HepG2 (cell line): Measurements from ENCODE around the gene CHDH. TPM values are rescaled to one million over a fixed set of nuclear protein-coding genes. Genes with fewer than 3 reads are reported as not detected.

ENCODE experiments used
- ATAC-seq: fragments of 200-7000 bp; cut with Tn5 transposase; 3 replicates; pipeline ENCODE4 v1.9.1; 2020; ENCODE audit warnings: mild to moderate bottlenecking, moderate library complexity
- BruUV-seq: library from RNA; stranded (reverse); fragments of 400-500 nt; replicated peaks from 2 replicates; lab custom pipeline; 2021; lab: Mats Ljungman, UMichigan
- CTCF ChIA-PET: fragments of 300-600 bp; formaldehyde crosslinking; extraction: SDS; loops from one replicate; lab custom pipeline; 2021; ENCODE audit warnings: low total read pairs, inconsistent platforms, low intra/inter-chr PET ratio; lab: Yijun Ruan, JAX
- POLR2A ChIA-PET: fragments of 350-600 bp; sonication (Branson Sonifier 250); formaldehyde crosslinking; loops from one replicate; lab custom pipeline; 2020; ENCODE audit warnings: antibody characterized with exemption, inconsistent platforms; lab: Yijun Ruan, JAX
- DNase-seq: peaks from one replicate; pipeline ENCODE4 v3.0.0-alpha.2; 2015; ENCODE audit warnings: low spot score
- FAIRE-seq: peaks from 3 replicates; lab custom pipeline; 2011; peaks lifted over from hg19 to GRCh38; lab: Jason Lieb, UNC
- H2AFZ ChIP-seq: one replicate; pipeline ENCODE4 v1.6.1; 2011; ENCODE audit warnings: low read length, inconsistent platforms
- H3K27ac ChIP-seq: fragments of 300-600 bp; 3 replicates; pipeline ENCODE4 v1.8.0; 2011; ENCODE audit warnings: mixed run types, mild to moderate bottlenecking, mixed read lengths, low read length, inconsistent platforms; ENCODE audit not compliant: insufficient read depth; ENCODE audit errors: extremely low read length
- H3K27me3 ChIP-seq, 2 experiments: fragments of 200-600 bp in 1 of 2; 2 replicates in 1 of 2; 3 replicates in 1 of 2; pipeline versions ENCODE4 v1.6.0 to v1.8.0; 2011; ENCODE audit warnings: low read length in 2 of 2, mild to moderate bottlenecking in 2 of 2, moderate library complexity in 2 of 2, inconsistent platforms in 1 of 2; ENCODE audit not compliant: insufficient read depth in 2 of 2, control insufficient read depth in 1 of 2
- H3K36me3 ChIP-seq, 2 experiments: fragments of 200-600 bp in 1 of 2; replicated peaks in 1 of 2; 2 replicates in 1 of 2; 3 replicates in 1 of 2; pipeline versions ENCODE4 v1.5.1 to v1.8.0; 2011; ENCODE audit warnings: low read length in 2 of 2, inconsistent platforms in 1 of 2; ENCODE audit not compliant: insufficient read depth in 2 of 2, control insufficient read depth in 1 of 2
- H3K4me1 ChIP-seq: 2 replicates; pipeline ENCODE4 v1.5.1; 2012; ENCODE audit warnings: low read length, inconsistent platforms; ENCODE audit not compliant: insufficient read depth
- H3K4me2 ChIP-seq: 2 replicates; pipeline ENCODE4 v1.6.0; 2011; ENCODE audit warnings: low read depth, low read length, inconsistent platforms
- H3K4me3 ChIP-seq, 3 experiments: fragments of 200-600 bp in 1 of 3; sonication (generic), shearing (Covaris generic) in 1 of 3; replicated peaks in 1 of 3; 2 replicates each; pipeline ENCODE4 v1.5.1; 2011 to 2016; ENCODE audit warnings: low read length in 3 of 3, inconsistent platforms in 2 of 3, low read depth in 2 of 3, mild to moderate bottlenecking in 2 of 3, control low read depth in 1 of 3, mixed read lengths in 1 of 3; ENCODE audit not compliant: insufficient read depth in 1 of 3
- H3K79me2 ChIP-seq: one replicate; pipeline ENCODE4 v1.6.1; 2011; ENCODE audit warnings: low read length, inconsistent platforms; ENCODE audit not compliant: insufficient read depth
- H3K9ac ChIP-seq: 2 replicates; pipeline ENCODE4 v1.6.0; 2011; ENCODE audit warnings: mild to moderate bottlenecking, low read depth, low read length, inconsistent platforms; ENCODE audit not compliant: insufficient read depth
- H3K9me3 ChIP-seq: 2 replicates; pipeline ENCODE4 v1.5.1; 2012; ENCODE audit warnings: mild to moderate bottlenecking, low read length
- H4K20me1 ChIP-seq: 2 replicates; pipeline ENCODE4 v1.6.0; 2011; ENCODE audit warnings: inconsistent platforms, mild to moderate bottlenecking, low read length, moderate library complexity; ENCODE audit not compliant: insufficient read depth
- ATF7 ChIP-seq, 2 experiments: fragments of 450-650 bp in 1 of 2; sonication (generic) in 1 of 2; formaldehyde crosslinking in 1 of 2; IDR thresholded peaks; 2 replicates each; pipeline versions ENCODE4 v1.4.0 to v1.6.1; 2016 to 2020; ENCODE audit warnings: antibody characterized with exemption in 1 of 2, mild to moderate bottlenecking in 1 of 2, missing genetic modification reagents in 1 of 2
- CCAR2 ChIP-seq: fragments of 200-400 bp; formaldehyde crosslinking; optimal IDR thresholded peaks from 2 replicates; pipeline ENCODE3; 2018; ENCODE audit warnings: low read depth, mild to moderate bottlenecking, low read length, moderate library complexity
- PRPF4 ChIP-seq: fragments of 200-400 bp; formaldehyde crosslinking; IDR thresholded peaks from 2 replicates; pipeline ENCODE4 v1.6.1; 2016; ENCODE audit warnings: low read length, low read depth; ENCODE audit not compliant: poor library complexity, severe bottlenecking
- ZNF75D ChIP-seq: sonication (generic); formaldehyde crosslinking; IDR thresholded peaks from 2 replicates; pipeline ENCODE4 v1.8.1; 2023; ENCODE audit warnings: missing genetic modification reagents, mild to moderate bottlenecking, borderline replicate concordance
- ZNF773 ChIP-seq: sonication (generic); formaldehyde crosslinking; IDR thresholded peaks from 2 replicates; pipeline ENCODE4 v1.4.0; 2020; ENCODE audit warnings: missing genetic modification reagents, borderline replicate concordance
- WGBS: methylation state at CpG from one replicate; pipeline ENCODE4 v1.1.6; 2017; ENCODE audit warnings: low lambda C conversion rate; 5-methylcytosine and 5-hydroxymethylcytosine counted together
- in situ Hi-C: cut with HindIII; loops from 2 replicates; pipeline ENCODE4 v1.10.0; 2017; ENCODE audit warnings: low pct_unique_long_range_greater_than_20kb; ENCODE audit not compliant: extremely low pct_ligation_motif_present
- intact Hi-C: fragments of 100-400 bp; cut with micrococcal nuclease; formaldehyde crosslinking; loops from one replicate; pipeline ENCODE4 v1.10.0; 2022; ENCODE audit not compliant: unreplicated experiment
- polyA plus RNA-seq, 8 experiments: library from polyadenylated mRNA; depleted of rRNA in 3 of 8; stranded (reverse) in 7 of 8; unstranded in 1 of 8; fragments of >200 nt; fragmentation: Illumina TruSeq in 4 of 8; extraction: Trizol in 4 of 8; gene quantifications; 2 replicates each; pipeline versions ENCODE4 v1.2.1 to v1.2.3, GENCODE V29; 2011 to 2016; ENCODE audit warnings: low read depth in 4 of 8, missing spikeins in 1 of 8, mixed read lengths in 1 of 8; ENCODE audit not compliant: insufficient read depth in 1 of 8
- total RNA-seq, 5 experiments: library from RNA; depleted of rRNA; stranded (reverse); fragments of >200 nt; fragmentation: Illumina TruSeq; extraction: Trizol; gene quantifications; 2 replicates each; pipeline ENCODE4 v1.2.3, GENCODE V29; 2016; ENCODE audit warnings: low read depth in 1 of 5

The CHDH gene
- total and polyA plus RNA-seq, 2 of the 13 experiments (the other 11 are each of a cell fraction or from before 2014, with no cell fraction given): 28.1 to 48.9 TPM

GRCh38 chr3:53795176-53795575 lies 51.0 kb downstream of the CHDH start:
- Histone ChIP-seq H3K4me3 (no peak overlapping the region), H3K79me2 (no peaks in the 10 kb centered on the region), H3K27me3 (no peaks in the 10 kb centered on the region), H3K4me2 (no peak overlapping the region), H3K9me3 (no peaks in the 10 kb centered on the region), H3K4me1 (no peaks in the 10 kb centered on the region), H2AFZ (no peak overlapping the region), H3K9ac (no peak overlapping the region), H3K36me3 (no peaks in the 10 kb centered on the region), H3K27ac (no peak overlapping the region), H4K20me1 (no peaks in the 10 kb centered on the region)
- POLR2A ChIA-PET: no interaction called here
- FAIRE-seq (no peak), ATAC-seq (no peak), DNase-seq (no peak)
- no CpG with 5 or more reads among the region's 3 CpGs for WGBS
- intact Hi-C loops: no loop called here
- no peak for TF ChIP-seq CCAR2
- no peak for TF ChIP-seq PRPF4
- no peak for TF ChIP-seq ZNF773 (CRISPR knock-in tag)
- in situ Hi-C loops: no loop called here
- BruUV-seq: no TSS peak
- CTCF ChIA-PET: no interaction called here

- no TSS peak for BruUV-seq
- 26% methylated on average over 3 of the region's 3 CpGs for WGBS
- no peak for FAIRE-seq
- Histone ChIP-seq H3K27me3 (no peaks in the 10 kb centered on the region), H2AFZ (no peak overlapping the region), H3K9me3 (no peaks in the 10 kb centered on the region), H3K9ac (no peak overlapping the region), H3K36me3 (no peaks in the 10 kb centered on the region), H3K4me2 (no peak overlapping the region), H4K20me1 (no peaks in the 10 kb centered on the region), H3K79me2 (no peaks in the 10 kb centered on the region), H3K4me1 (no peaks in the 10 kb centered on the region), H3K27ac (no peak overlapping the region), H3K4me3 (no peak overlapping the region)
- POLR2A ChIA-PET: no interaction called here
- TF ChIP-seq ATF7 (IDR thresholded peaks at IDR 0.05) (peak; percentile 87), ATF7 (CRISPR knock-in tag; IDR thresholded peaks at IDR 0.05) (no peak), ZNF75D (CRISPR knock-in tag) (no peak)
- DNase-seq: no peak
- CTCF ChIA-PET: no interaction called here
- in situ Hi-C loops (no loop called here), intact Hi-C loops (no loop called here)
- no peak for ATAC-seq
Measured at GRCh38 chr3:53794597-53794996, 51.6 kb downstream of the CHDH start.
